ENCODE data around the gene KCNT2. TPM values are rescaled to one million over a fixed set of nuclear protein-coding genes. Genes with fewer than 3 reads are reported as not detected.
A peak's percentile ranks its signal among the peaks of the same experiment; 100 is the strongest.

Gene KCNT2
- total RNA-seq, 1 experiment from 2014 or later, result 9.1 TPM

GRCh38 chr1:196308176-196308575 lies 300.1 kb downstream of the KCNT2 start:
- H3K4me1 ChIP-seq (ENCODE audit: insufficient read depth, low read length), result peaks cover 5% of the 10 kb centered on the region; the same call in 1 of the 2 replicates
- H2BK120ac ChIP-seq (ENCODE audit: low read depth, low read length, poor library complexity, severe bottlenecking), result no peak overlapping the region
- no CpG with 5 or more reads among the region's 1 CpG for WGBS (ENCODE audit: extremely low coverage, insufficient read length, low lambda C conversion rate)
- no peak overlapping the region for H2BK20ac ChIP-seq (ENCODE audit: low read depth, low read length, poor library complexity, severe bottlenecking)
- peaks cover 2 to 11% (median 3%) of the 10 kb centered on the region in 3 experiments; a peak in 4 of 7 replicates for H3K36me3 Mint-ChIP-seq (ENCODE audit: insufficient read depth in 1 of 3, low read depth in 3 of 3)
- H2BK15ac ChIP-seq (ENCODE audit: low read depth, low read length), result no peak overlapping the region
- no peak overlapping the region for H3K4me3 Mint-ChIP-seq
- H2BK12ac ChIP-seq (ENCODE audit: insufficient read length, low read depth, low read length), result no peak overlapping the region
- no peak overlapping the region for H3K4me2 ChIP-seq (ENCODE audit: insufficient read depth, insufficient read length, low read length)
- no peak overlapping the region for H2AFZ ChIP-seq (ENCODE audit: low read length)
- no peak overlapping the region for H3K27ac ChIP-seq (ENCODE audit: insufficient read length, low read depth, low read length)
- no peaks in the 10 kb centered on the region for H3K27me3 ChIP-seq (ENCODE audit: insufficient read depth, low read length)
- H3K56ac ChIP-seq (ENCODE audit: insufficient read length, low read depth, low read length), result no peak overlapping the region
- H3K27me3 Mint-ChIP-seq (ENCODE audit: low read depth), result no peaks in the 10 kb centered on the region
- no peak overlapping the region for H4K91ac ChIP-seq (ENCODE audit: insufficient read length, low read depth, low read length)
- DNase-seq, result no peak
- no peak overlapping the region for H4K5ac ChIP-seq (ENCODE audit: insufficient read length, low read depth, low read length)
- no peak overlapping the region for H3K18ac ChIP-seq (ENCODE audit: insufficient read length, low read depth, low read length)
- H2BK5ac ChIP-seq (ENCODE audit: insufficient read length, low read length), result no peak overlapping the region
- H3K9me3 ChIP-seq (ENCODE audit: control insufficient read depth, low read depth, low read length), result no peaks in the 10 kb centered on the region
- H3K4me1 Mint-ChIP-seq, result peaks cover 55 to 57% of the 10 kb centered on the region in 2 experiments
- TF ChIP-seq CTCF (conservative IDR thresholded peaks at IDR 0.05), result no peak
- H3K79me1 ChIP-seq (ENCODE audit: insufficient read depth, low read depth, low read length, poor library complexity, severe bottlenecking), result no peaks in the 10 kb centered on the region
- H2AK5ac ChIP-seq (ENCODE audit: insufficient read length, low read length), result no peak overlapping the region
- no peak overlapping the region for H3T11ph ChIP-seq (ENCODE audit: low read length)
- no peak overlapping the region for H3K23ac ChIP-seq (ENCODE audit: insufficient read length, low read depth, low read length)
- no peaks in the 10 kb centered on the region for H3K79me2 ChIP-seq (ENCODE audit: insufficient read depth, low read length)
- no peak overlapping the region for H3K14ac ChIP-seq (ENCODE audit: insufficient read depth, low read length)
- H3K9me3 Mint-ChIP-seq, result no peaks in the 10 kb centered on the region
- no peak overlapping the region for H4K8ac ChIP-seq (replicated peaks; ENCODE audit: insufficient read length, low read depth, low read length)
- H4K20me1 ChIP-seq (ENCODE audit: control insufficient read depth, insufficient read depth, insufficient read length), result no peaks in the 10 kb centered on the region
- H3K9ac ChIP-seq (ENCODE audit: extremely low read depth, insufficient read length, low read length), result no peak overlapping the region
- no peak overlapping the region for H3K4ac ChIP-seq (ENCODE audit: low read depth, low read length)
- peak overlapping the region in 2 of 3 experiments; percentile 67 to 74; a peak in 3 of 7 replicates for H3K27ac Mint-ChIP-seq
- no peaks in the 10 kb centered on the region for H3K23me2 ChIP-seq (ENCODE audit: insufficient read length, low read depth, low read length, poor library complexity, severe bottlenecking)

All from H9 (cell line).